22Rv1 (cell line): ENCODE measurements around the gene AKNA.

Experiments used
- CTCF ChIP-seq: fragments of 450-650 bp; IDR thresholded peaks from 2 replicates; pipeline ENCODE4 v1.5.1; 2017; ENCODE audit warnings: mild to moderate bottlenecking
- ZFX ChIP-seq: fragments of 450-650 bp; IDR thresholded peaks from 2 replicates; pipeline ENCODE4 v1.6.1; 2017; ENCODE audit warnings: antibody characterized with exemption, borderline replicate concordance

- no peak for TF ChIP-seq CTCF
- no peak for TF ChIP-seq ZFX
These were observed 40.1 kb downstream of the AKNA start for GRCh38 chr9:114347675-114348074.
